Amniotic stem cell (primary cell): ENCODE results near the gene C3orf85.

Experiments
- DNase-seq: peaks from one replicate; lab custom pipeline; 2025; lab: John Stamatoyannopoulos, UW

Gene C3orf85

DNA sequence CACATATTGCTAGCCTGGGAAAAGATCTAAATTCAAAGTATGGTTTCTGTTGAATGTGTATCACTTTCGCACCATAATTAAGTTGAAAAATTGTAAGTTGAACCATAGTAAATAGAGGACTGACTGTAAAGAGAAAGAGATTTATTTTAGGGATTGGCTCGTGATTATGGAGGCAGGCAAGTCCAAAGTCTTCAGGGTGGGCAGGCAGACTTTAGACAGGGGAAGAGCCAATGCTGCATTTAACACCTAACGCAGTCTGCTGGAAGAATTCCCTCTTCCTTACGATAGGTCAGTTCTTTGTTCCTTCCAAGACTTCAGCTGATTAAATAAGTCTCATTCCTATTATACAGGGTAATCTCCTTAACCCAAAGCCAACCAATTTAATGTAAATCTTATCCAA lies 15.8 kb downstream of the C3orf85 start:
- DNase-seq = no peak

DNA sequence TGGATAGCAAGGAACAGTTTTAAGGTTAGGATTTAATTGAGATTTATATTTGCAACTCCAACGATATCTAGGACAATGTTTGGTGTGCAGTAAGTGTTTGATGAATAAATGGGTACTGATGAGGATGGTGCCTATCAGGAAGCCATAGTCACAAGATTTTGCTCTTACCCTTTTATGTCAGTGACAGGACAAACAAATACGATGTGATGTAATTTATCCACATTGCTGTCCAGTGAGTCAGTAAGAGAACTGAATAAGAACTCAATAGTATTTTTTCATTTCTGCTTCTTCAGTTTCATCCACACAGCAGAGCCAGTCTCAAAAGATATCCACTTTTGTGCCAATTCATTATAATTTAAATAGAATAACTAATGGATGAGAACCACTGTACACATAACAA lies 18.5 kb downstream of the C3orf85 start:
- DNase-seq = no peak

DNA sequence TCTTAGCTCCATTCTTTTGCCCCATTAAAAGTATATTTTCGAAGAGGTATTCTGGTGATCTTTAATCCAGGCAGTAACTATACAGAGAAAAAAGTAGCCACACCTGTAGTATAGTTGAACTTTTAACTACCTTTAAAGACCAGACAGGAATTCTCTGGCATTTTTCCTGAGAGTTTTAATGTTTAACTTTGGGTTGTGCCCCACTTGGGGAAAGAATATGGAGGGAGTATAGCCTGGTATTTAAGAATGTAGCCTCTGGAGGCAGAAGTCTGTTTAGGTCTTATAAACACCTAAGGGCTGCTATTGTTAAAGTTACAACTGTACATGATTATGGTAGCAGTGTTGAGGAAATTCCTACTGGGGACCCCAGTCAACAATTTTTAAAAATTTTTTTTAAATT lies 19.3 kb downstream of the C3orf85 start:
- no peak for DNase-seq

- no peak for DNase-seq
These were observed 25.1 kb downstream of the C3orf85 start for GRCh38 chr3:109161487-109162123.

GRCh38 chr3:109165905-109166304 lies 29.4 kb downstream of the C3orf85 start:
- DNase-seq = no peak

DNA sequence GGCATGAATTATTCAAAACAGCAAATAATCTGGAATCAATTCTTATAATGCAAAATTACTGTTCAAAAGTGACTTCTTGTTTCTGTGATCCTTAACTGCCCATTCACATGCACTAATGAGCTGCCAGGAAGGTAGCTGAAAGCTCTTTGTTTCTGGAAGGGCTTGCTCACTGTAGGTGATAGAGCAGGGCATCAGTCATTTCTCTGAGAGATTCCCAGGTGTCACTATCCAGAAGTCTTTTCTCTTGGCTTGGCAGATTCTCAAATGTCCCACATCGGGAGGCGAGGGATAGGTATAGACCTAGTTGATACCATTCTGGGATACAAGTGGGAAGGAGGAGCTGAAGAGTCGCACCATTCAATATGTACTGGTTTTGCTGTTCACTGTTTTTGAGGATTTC lies 35.0 kb downstream of the C3orf85 start:
- no peak for DNase-seq

DNA sequence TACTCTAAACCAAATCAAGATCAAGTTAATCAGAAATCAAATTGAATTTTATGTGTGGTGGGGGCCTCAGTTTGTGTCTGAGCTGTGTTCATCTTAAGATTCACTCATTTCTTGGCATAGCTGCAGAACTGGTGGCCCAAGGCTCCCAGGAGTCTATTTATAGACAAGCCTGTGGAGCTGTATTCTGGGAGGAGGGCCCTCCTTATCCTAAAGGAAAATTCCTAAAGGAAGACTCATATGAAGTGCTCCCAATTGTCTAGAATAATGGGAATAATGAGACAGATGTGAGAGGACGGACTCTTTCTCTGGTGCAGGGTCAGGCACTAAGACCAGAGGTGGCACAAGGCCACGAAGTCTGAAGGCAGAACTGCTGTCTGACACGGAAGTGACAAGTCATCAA lies 38.9 kb downstream of the C3orf85 start:
- no peak for DNase-seq

DNA sequence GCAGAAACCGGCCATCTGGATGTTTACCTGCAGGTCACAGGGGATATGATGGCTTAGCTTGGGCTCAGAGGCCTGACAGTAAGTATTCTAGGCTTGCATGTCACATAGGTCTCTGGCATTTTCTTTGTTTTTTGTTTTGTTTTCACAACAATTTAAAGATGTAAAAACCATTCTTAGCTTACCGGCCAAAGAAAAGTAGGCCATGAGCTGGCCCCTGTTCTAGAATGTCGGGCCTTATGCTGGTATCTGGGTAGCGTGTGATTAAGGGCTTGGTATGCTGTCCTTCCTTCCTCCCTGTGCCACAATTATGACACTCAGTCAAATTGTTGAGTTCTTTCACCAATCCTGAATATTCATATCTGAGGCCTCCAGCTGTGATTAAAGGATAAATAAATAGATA lies 40.2 kb downstream of the C3orf85 start:
- no peak for DNase-seq

GRCh38 chr3:109177908-109178307 lies 41.4 kb downstream of the C3orf85 start:
- DNase-seq = no peak

DNA sequence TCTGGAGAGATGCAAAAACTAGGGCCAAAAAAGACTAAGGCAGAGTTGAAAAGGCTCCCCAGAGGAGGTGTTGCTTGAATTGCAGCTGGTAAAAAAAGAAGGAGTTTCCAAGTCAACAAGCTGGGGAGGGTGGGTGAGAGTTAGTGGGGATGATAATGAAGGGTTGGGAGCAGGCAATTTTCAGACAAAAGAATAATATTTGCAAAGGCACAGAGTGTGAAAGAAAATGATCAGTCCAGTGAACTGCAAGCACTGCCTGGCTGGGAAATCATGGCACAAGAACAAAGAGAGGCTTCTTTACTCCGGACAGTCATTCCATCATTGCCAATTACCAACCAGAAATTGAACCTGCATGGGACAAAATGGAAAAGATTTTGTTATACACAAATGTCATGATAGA lies 42.2 kb downstream of the C3orf85 start:
- no peak for DNase-seq

DNA sequence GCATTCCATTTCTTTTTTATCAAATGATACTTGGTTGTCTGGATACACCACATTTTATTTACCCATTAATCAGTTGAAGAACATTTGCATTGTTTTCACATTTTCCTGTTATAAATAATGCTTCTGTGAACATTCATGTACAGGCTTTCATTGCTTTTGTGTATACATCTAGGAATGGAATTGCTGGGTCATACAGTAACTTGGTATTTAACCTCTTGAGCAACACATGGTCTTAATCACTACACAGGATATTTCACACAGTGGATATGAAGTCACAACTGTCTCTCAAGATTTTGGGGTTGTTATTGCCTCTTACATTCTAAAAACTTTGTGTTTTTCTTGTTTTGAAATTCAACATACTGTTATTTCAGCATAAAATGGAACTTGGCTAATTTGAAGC lies 48.2 kb downstream of the C3orf85 start:
- DNase-seq = no peak

DNA sequence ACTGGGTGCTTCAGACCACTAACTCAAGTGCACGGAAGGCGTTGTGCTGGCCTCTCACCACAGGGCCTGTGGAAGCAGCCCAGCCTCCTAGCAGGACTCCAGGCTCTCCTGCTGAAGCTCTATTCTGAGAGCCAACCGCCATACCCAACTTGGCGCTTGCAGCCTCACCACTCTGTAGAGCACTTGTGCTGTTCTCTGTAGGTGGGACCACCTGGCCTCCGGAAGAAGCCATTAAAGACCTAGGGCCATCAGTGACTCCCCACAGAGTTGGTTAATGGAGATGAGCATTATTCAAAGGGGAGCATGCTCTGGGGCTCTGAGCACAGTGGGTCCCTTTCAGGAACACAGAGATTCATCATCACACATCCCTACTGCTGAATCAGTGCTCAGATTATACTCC lies 50.9 kb downstream of the C3orf85 start:
- DNase-seq = no peak

DNA sequence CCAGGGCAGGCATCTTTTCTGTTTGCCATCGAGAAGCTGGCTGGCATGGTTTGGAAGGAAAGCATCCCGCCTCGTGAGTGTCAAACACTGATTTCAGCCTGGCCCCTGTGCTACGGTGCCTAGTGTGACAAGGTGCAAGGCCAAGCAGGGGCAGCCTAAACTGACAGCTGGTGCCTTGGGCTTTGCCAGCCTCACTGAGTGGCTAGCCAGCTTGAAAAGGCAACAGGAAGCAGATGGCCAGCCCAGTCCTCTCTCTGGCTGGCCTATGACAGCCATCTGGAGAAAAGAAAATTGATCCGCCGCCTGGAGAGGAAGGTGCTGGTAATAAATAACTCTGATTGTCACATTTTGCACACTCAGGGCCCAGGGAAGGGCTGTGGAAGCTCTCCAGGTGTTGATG lies 52.2 kb downstream of the C3orf85 start:
- DNase-seq = no peak

GRCh38 chr3:109191421-109191820 lies 54.9 kb downstream of the C3orf85 start:
- no peak for DNase-seq

GRCh38 chr3:109195815-109196214 lies 59.3 kb downstream of the C3orf85 start:
- no peak for DNase-seq
